Muscle of arm (tissue), 12 donors: ENCODE data around the gene EIF1AD. TPM values are rescaled to one million over a fixed set of nuclear protein-coding genes. Genes with fewer than 3 reads are reported as not detected.
A peak's percentile ranks its signal among the peaks of the same experiment; 100 is the strongest.
"Not testable (repeated sequence)": the region's sequence is repeated elsewhere in the genome, so short reads cannot be mapped to it uniquely, and the experiment has no call there.

Experiments used
- DNase-seq: peaks from one replicate; pipeline ENCODE4 v3.0.0-alpha.2; 2013
- polyA plus RNA-seq, 12 donors: library from polyadenylated mRNA; unstranded; fragments of 120-200 nt; gene quantifications; one replicate each; pipeline ENCODE4 v1.2.1, GENCODE V29; 2013; ENCODE audit not compliant: insufficient read length in 12 of 12

EIF1AD gene
- polyA plus RNA-seq, 12 donors, result 13.9 to 21.6 (median 20.3) TPM; not detected in 1

GRCh38 chr11:66023186-66023440 is 21.2 kb upstream of the EIF1AD start:
- DNase-seq, result not testable (repeated sequence)

DNA sequence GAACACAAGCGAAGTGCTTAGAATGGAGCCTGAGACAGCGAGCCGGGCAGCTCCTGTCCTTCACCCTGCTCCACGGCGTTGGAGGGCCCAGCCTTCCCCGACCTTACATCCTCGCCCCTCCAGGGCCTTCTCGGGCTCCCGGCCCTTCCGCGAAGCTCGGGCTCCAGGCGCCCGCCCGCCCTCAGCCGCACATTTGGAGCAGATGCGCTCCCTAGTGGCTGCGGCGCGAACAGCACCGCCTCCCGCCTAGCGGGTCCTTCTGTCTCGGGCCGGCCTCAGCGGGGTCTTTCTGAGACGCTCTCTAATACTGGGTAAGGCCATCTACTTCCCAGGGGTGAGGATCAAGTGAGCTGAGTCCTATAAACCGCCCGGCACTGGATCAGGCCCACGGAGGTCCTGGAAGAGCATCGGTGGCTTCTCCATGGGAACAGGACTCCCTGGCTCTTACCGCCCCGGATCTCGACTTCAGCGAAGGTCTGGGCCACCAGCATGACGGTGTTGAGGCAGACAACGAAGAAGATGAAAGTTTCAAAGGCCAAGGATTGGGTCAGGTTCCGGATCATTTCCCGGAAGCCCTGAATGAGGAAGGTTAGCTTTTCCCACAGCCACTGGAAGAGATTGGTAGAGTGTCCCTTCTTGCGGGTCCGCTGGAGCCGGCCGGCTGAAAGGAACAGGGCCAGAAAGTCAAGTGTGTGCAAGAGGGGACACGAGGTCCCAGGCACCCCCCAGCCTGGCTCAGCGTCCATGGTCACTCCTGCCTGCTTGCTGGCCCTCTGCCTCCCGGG is 20.6 kb upstream of the EIF1AD start:
- peak; percentile 61 for DNase-seq

GRCh38 chr11:66020618-66021357 is 18.8 kb upstream of the EIF1AD start:
- DNase-seq, result no peak

GRCh38 chr11:66020212-66020611 is 18.3 kb upstream of the EIF1AD start:
- DNase-seq, result no peak

- no peak for DNase-seq
Measured at GRCh38 chr11:66017321-66017720, 15.4 kb upstream of the EIF1AD start.

GRCh38 chr11:66016793-66017177 is 14.8 kb upstream of the EIF1AD start:
- DNase-seq, result no peak

DNA sequence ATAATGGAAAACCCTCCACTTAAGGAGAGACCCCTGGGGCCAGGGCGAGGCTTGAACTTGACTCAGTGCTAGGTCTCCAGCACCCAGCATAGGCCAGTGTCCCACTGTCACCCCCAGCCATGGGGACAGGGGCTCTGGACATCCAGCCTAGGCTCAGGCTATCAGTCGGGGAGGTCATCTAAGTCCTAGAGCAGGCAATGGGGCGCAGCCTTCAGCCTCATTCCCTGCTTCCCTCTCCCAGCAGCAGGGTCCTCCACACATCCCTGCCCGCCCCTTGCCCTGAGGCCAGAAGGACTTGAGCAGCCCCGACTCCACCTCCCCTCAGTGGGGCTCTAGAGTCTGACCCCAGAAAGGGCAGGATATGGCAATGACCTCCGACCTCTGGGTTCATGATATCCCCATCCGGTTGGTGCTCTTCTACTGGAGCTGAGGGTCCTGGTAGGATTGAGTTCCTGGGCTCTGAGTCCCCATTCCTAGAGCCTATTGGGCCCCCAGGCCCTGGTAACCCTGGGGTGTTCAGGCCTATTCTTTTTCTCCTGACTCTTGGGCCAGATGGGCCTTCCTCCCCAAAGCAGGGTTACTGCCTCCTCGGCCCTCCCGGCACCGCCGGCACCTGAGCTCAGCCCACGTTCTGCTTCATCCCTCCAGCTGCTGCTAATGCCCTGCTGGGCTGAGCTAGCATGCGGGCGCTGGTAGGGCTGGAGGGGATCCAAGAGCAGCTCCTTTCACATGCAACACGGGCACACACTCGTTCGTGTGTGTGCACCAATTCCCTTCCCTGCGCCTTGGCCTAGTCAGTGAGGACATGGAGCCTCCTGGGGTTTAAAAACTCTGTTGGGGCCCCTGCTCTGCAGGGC is 14.2 kb upstream of the EIF1AD start:
- DNase-seq, result no peak

DNA sequence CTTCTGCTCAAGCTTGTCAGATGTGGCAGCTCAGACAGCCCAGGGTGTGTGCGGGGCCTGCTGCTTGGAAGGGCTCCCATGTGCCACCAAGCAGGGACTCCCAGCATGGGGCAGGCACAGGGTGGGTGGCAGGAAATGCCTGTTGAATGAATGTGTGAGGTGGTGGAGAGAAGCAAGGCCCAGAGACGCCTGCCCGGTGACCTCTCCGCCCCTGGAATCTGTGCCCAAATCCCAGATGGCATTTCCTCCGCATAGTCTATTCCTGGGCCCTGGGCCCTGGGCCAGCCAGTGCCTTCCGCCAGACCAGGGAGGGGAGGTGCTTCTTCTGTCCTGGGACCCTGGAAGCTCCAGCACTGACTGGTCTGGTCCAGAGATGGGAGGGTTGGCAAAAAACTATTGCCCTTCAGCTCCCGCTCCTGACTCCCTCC is 13.5 kb upstream of the EIF1AD start:
- DNase-seq, result no peak

DNA sequence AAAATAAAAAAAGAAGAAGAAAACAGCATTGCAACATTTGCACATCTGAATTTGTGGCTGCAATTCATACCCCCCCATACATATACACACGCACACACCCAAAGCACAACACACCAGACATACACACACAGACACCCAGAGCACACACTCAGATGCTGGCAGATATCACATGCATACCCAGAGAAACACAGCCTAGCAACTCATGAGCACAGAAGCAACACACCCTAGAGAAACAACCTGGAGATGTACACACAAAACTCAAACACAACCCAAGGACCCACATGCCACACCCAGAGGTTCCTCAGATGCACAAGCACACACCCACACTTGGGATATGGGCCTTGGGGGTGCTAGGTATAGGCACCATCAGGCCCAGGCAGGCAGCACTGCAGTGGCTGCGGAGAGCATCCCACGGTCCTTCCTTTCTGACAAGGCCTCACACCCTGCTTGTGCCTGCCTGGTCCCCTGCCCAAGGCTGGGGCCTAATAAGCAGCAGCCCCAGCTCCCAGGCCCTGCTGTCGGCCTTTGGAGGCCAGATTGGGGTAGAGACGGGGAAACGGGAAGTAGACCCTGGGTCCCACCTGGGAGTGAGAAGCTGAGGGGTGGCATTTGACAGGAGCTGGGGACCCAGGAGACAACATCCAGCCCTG is 13.0 kb upstream of the EIF1AD start:
- no peak for DNase-seq

DNA sequence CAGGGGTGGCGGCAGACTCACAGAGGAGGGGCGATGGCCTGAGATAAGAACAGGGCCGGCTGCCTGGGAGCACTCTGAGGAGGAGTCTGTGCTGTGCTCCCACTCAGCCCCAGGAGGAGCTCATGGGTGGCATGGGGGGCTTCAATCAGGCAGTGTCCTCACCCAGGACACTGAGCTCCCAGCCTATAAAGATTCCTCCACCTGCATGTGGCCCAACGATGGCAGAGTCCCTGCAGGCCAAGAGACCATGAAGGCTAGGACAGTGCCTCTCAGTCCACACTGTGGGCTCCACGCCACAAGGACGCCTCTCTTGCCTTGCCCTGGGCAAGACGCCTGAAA is 11.8 kb upstream of the EIF1AD start:
- no peak for DNase-seq

DNA sequence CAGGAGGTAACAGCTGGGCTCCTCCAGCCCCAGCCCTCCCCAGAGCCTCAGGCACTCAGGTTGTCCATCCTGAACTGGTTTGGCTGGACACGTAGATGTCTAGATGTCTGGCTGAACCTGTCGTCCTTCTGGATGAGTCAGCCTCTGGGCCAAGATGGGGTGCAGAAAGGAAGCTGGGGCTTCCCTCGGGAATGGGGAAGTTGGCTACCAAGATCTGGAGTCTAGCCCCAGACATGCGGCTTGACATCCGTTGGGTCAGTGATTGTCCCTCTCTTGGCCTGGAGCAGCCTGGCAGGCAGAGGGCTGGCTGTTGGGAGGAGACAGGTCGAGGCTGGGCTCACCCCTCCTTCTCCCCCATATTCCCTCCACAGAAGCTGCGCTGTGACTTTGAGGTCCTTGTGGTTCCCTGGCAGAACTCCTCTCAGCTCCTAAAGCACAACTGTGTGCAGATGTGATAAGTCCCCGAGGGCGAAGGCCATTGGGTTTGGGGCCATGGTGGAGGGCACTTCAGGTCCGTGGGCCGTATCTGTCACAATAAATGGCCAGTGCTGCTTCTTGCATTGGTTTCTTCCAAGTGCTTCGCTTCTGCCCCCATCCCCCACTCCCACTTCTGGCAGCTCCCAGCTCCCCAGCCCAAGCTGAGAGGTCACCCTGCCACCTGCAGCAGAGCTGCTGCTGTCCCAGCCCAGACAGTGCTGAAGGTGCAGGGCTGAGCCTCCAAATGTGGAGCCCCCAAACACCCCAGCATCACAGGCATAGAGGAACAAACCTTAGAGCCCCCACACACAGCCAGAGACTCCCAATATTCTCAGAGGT is 11.2 kb upstream of the EIF1AD start:
- DNase-seq, result no peak

DNA sequence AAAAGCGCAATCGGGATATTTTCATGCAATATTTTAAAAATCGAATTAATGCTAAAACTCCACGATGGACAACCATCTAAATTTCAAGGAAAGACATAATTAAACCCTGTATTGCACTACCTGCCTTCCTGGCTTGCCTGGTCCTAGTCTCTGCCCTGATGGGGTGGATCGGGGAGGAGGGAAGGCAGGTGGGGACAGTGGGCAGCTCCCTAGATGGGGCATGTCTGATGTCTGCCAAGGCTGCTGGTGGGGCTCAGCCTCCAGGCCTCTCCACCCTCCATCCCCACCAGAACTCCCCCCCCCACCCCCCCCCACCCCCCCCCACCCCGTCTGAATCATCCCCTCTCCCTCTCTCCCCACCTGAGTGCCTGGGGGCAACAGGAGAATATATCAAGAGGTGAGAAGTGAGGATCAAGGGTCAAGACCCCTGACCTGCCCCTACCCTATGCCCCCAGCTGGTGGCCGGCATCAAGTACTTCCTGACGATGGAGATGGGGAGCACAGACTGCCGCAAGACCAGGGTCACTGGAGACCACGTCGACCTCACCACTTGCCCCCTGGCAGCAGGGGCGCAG is 10.5 kb upstream of the EIF1AD start:
- no peak for DNase-seq

GRCh38 chr11:66011785-66012303 is 9.9 kb upstream of the EIF1AD start, which contains the start of gene CST6:
Gene CST6 (plus strand): TSS chr11:66012008. CDS start chr11:66012045, 37 bp downstream.
- DNase-seq, result no peak

- no peak for DNase-seq
Measured at GRCh38 chr11:66011239-66011784, 9.4 kb upstream of the EIF1AD start.

- not testable (repeated sequence) for DNase-seq
Measured at GRCh38 chr11:66010036-66010435, 8.1 kb upstream of the EIF1AD start.

DNA sequence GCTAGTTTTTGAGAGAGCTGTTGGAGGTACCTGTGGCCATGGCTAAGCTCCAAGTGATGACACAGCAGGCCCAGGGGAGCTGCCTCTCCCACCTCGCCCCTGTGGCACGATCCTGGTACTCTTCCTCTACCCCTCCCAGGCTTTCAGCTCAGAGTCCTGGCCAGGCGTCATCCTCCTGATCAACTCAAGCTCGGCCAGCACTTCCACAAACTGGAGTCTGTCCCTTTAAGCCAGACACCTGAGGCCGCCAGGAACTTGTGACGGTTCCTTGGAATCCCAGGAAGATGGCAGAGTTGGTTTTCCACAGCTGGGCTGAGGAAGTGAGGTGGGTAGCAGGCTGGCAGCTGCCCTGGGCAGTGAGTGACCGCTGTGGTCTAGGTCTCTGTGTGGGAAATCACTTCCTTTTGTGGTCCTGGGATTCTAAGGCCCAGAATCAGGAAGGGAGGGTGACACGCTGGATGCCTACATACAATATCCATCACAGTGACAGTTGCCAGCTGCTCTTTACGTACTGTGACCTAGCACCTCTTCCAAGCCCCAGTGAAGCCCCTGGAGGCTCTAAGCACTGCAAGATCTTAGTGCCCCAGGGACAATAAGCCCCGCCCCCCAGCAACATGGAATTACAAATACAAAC is 6.6 kb upstream of the EIF1AD start:
- DNase-seq, result no peak

DNA sequence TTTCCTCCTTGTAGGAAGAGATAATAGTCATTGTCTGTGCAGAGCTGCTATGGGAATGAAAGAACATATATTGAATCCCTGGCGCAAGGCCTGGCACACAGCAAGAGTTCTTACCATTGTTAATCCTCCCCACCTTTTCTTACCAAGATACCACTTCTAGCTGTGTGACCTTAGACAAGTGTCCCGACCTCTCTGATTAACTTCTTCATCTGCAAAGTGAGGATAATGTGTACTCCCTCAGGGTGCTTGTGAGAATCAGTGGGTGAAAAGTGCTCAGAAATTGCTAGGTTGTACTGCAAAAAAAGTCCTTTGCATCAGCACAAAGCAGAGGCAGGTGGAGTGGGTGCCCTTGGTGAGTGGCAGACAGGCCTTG is 6.1 kb upstream of the EIF1AD start:
- DNase-seq, result no peak

DNA sequence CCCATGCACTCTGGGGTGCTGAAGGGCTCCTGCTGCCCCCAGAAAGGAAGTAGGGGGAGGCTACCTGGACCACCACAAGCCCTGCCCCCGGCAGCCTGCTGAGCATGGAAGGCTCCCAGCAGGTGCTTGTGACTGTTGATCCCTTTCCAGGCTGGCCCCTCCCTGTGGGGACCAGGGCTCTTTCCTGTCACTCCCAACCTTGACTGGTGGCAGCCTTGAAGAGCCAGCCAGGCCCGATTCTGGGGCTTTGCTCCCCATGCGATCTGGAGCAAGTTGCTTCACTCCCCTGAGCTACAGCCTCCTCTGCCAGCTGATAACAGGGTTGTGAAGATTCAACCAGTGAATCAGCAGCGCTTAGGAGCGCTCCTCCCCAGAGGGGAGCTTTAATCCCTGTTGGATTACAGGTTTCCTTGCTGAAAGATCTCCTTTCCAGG is 5.3 kb upstream of the EIF1AD start:
- DNase-seq, result no peak

DNA sequence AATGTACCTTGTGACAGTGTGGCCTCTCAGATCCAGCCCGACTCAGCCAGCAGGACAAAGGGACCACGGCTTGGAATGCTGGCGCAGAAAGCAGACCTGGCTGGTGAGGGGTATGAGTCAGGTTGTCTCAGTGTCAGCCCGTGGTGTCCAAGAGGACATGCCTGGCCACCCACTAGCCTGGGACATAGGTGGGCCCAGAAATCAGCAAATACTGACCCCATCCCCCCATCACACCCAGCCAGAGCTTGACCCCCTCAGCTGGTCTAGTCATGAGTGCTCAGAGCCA is 4.9 kb upstream of the EIF1AD start:
- no peak for DNase-seq
